A172 (cell line): ENCODE data around the gene RASL10B. TPM values are rescaled to one million over a fixed set of nuclear protein-coding genes. Genes with fewer than 3 reads are reported as not detected.
A peak's percentile ranks its signal among the peaks of the same experiment; 100 is the strongest.

Experiments used
- DNase-seq: peaks from one replicate; pipeline ENCODE4 v3.0.0-alpha.2; 2015; ENCODE audit warnings: low spot score
- total RNA-seq: library from RNA; depleted of rRNA; stranded (reverse); fragments of >200 nt; shearing (Covaris generic); gene quantifications from 2 replicates; pipeline ENCODE4 v1.2.3, GENCODE V29; 2014

The RASL10B gene
- total RNA-seq, 1 experiment from 2014 or later: 0.69 TPM

GRCh38 chr17:35765086-35765710 lies 33.8 kb downstream of the RASL10B start:
- DNase-seq: no peak

GRCh38 chr17:35765756-35766488 lies 34.5 kb downstream of the RASL10B start:
- DNase-seq: no peak

- DNase-seq: no peak
These were observed 35.0 kb downstream of the RASL10B start for GRCh38 chr17:35766489-35766877.

GRCh38 chr17:35766903-35767510 lies 35.6 kb downstream of the RASL10B start:
- DNase-seq: peak; percentile 49

GRCh38 chr17:35768797-35769196 lies 37.4 kb downstream of the RASL10B start:
- no peak for DNase-seq

- no peak for DNase-seq
These were observed 38.6 kb downstream of the RASL10B start for GRCh38 chr17:35769895-35770486.

GRCh38 chr17:35773129-35773528 lies 41.7 kb downstream of the RASL10B start:
- no peak for DNase-seq

- no peak for DNase-seq
These were observed 42.4 kb downstream of the RASL10B start for GRCh38 chr17:35773679-35774425.

GRCh38 chr17:35774499-35774898 lies 43.1 kb downstream of the RASL10B start:
- DNase-seq: no peak

GRCh38 chr17:35775039-35775438 lies 43.6 kb downstream of the RASL10B start:
- DNase-seq: no peak

GRCh38 chr17:35775583-35775982 lies 44.1 kb downstream of the RASL10B start:
- no peak for DNase-seq

GRCh38 chr17:35778641-35779196 lies 47.3 kb downstream of the RASL10B start:
- no peak for DNase-seq

- no peak for DNase-seq
These were observed 49.5 kb downstream of the RASL10B start for GRCh38 chr17:35780950-35781349.

- DNase-seq: no peak
These were observed 53.5 kb downstream of the RASL10B start for GRCh38 chr17:35784895-35785294.

- no peak for DNase-seq
These were observed 55.5 kb downstream of the RASL10B start for GRCh38 chr17:35786941-35787432.

GRCh38 chr17:35788477-35789368 lies 57.3 kb downstream of the RASL10B start:
- DNase-seq: peak; percentile 64

- peak; percentile 27 for DNase-seq
These were observed 59.4 kb downstream of the RASL10B start for GRCh38 chr17:35790841-35791240.

- no peak for DNase-seq
These were observed 60.4 kb downstream of the RASL10B start for GRCh38 chr17:35791681-35792350.
